Lung (tissue), 12 donors: ENCODE measurements around the gene IFIT2. TPM values are rescaled to one million over a fixed set of nuclear protein-coding genes. Genes with fewer than 3 reads are reported as not detected.

Experiments used
- ATAC-seq: fragments of 200-7000 bp; cut with Tn5 transposase; one replicate; pipeline ENCODE4 v1.9.1; 2020; ENCODE audit warnings: moderate number of reproducible peaks; ENCODE audit not compliant: insufficient read depth, low FRiP score
- DNase-seq, 3 donors: peaks; one replicate each; pipeline ENCODE4 v3.0.0-alpha.2; 2013 to 2017
- H3K27ac ChIP-seq, 2 donors: one replicate each; pipeline ENCODE4 v1.5.1; 2013; ENCODE audit warnings: mild to moderate bottlenecking in 2 of 2, moderate library complexity in 2 of 2, control low read depth in 1 of 2, inconsistent platforms in 1 of 2, low read depth in 1 of 2, low read length in 1 of 2
- H3K27me3 ChIP-seq, 3 donors: one replicate each; pipeline ENCODE4 v1.5.1; 2013; ENCODE audit warnings: low read length in 2 of 3; ENCODE audit not compliant: control insufficient read depth in 3 of 3, insufficient read depth in 3 of 3
- H3K36me3 ChIP-seq, 4 donors: one replicate each; pipeline ENCODE4 v1.5.1; 2013; ENCODE audit warnings: low read length in 4 of 4, mild to moderate bottlenecking in 1 of 4, moderate library complexity in 1 of 4; ENCODE audit not compliant: control insufficient read depth in 4 of 4, insufficient read depth in 4 of 4
- H3K4me1 ChIP-seq, 5 donors: one replicate each; pipeline ENCODE4 v1.5.1; 2013; ENCODE audit warnings: low read length in 5 of 5, mild to moderate bottlenecking in 2 of 5, moderate library complexity in 1 of 5; ENCODE audit not compliant: control insufficient read depth in 5 of 5, insufficient read depth in 5 of 5
- H3K4me3 ChIP-seq: one replicate; pipeline ENCODE4 v1.5.1; 2013; ENCODE audit warnings: mild to moderate bottlenecking, control low read depth, moderate library complexity
- H3K9ac ChIP-seq, 2 donors: one replicate each; pipeline ENCODE4 v1.5.1; 2013; ENCODE audit warnings: low read length in 2 of 2, control low read depth in 1 of 2; ENCODE audit not compliant: insufficient read depth in 1 of 2
- H3K9me3 ChIP-seq, 4 donors: one replicate each; pipeline ENCODE4 v1.5.1; 2013; ENCODE audit warnings: low read length in 3 of 4, mild to moderate bottlenecking in 1 of 4, moderate library complexity in 1 of 4; ENCODE audit not compliant: control insufficient read depth in 4 of 4, insufficient read depth in 3 of 4
- CTCF ChIP-seq: IDR thresholded peaks from 2 replicates; pipeline ENCODE4 v1.5.1; 2012; ENCODE audit warnings: mild to moderate bottlenecking; ENCODE audit errors: control extremely low read depth, extremely low read depth
- WGBS, 2 donors: extraction: QIAGEN DNeasy Blood & Tissue Kit; methylation state at CpG; one replicate each; pipeline ENCODE4 v1.1.7; 2013; 5-methylcytosine and 5-hydroxymethylcytosine counted together
- polyA plus RNA-seq, 2 donors: library from polyadenylated mRNA; stranded (reverse); fragments of 200-250 nt; gene quantifications; one replicate each; pipeline ENCODE4 v1.2.1, GENCODE V29; 2013
- total RNA-seq, 2 donors: library from RNA; depleted of rRNA in 1 of 2; stranded (reverse); fragments of >200 nt in 1 of 2; gene quantifications; one replicate each; pipeline ENCODE4 v1.2.1, GENCODE V29; 2014 to 2021
- donor health status: control.
- donor health status: control.
- donor health status: Bipolar disorder and iron deficiency.
- donor health status: healthy.
- donor health status: DM: yes; HTN: yes; CAD: no.

The IFIT2 gene
- total and polyA plus RNA-seq, 4 donors = 8.1 to 17.8 (median 14.1) TPM

DNA sequence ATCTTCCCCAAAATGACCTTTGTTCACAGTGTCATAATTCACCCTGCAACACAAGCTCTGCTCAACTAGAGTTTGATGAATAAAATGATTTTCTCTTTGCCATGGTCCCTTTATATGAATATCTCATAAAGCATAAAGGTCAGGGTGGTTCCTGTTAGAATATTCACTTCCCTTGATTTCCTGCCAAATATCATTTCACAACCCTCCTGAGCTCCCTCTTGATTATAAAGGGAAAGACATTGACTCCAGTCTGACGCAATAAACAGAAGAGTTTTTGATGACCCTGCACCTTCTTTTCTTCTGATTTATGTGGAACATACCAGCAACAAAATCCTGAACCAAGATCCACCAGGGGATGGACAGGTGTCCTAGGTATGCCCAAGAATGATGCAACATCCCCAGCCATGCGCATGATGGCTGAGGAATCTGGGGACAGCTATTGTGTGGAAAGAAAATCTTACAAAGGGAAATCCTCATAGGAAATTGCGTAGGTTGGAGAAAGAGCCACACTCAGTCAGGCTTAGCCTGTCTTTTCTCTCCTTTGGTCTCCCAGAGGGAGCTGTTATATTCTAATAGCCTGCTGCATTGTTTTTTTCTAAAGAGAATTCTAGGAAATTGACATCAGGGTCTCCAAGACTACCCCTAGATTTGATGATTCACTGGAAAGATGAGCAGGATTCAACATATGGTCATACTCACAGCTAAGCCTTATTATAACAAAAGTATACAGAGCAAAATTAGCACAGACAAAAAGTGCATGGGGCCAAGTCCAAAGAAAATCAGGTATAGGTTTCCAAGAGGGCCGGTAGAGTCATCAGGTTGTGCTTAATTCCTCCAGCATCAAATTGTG is 44.8 kb downstream of the IFIT2 start:
- H3K27ac ChIP-seq = peak overlapping the region; percentile 26 to 85
- H3K36me3 ChIP-seq = no peaks in the 10 kb centered on the region
- no peaks in the 10 kb centered on the region for H3K27me3 ChIP-seq
- DNase-seq = peak in 2 of 3 donors; percentile 61 to 71
- H3K9ac ChIP-seq = no peak overlapping the region
- WGBS, 2 donors = 40 to 46% methylated on average over 4 of the region's 4 CpGs
- no peak for TF ChIP-seq CTCF
- H3K4me3 ChIP-seq = no peak overlapping the region
- H3K4me1 ChIP-seq = peaks cover 7 to 44% (median 24%) of the 10 kb centered on the region in 5 donors
- ATAC-seq = peak; percentile 29
- H3K9me3 ChIP-seq = no peaks in the 10 kb centered on the region

- H3K27me3 ChIP-seq = no peaks in the 10 kb centered on the region
- H3K36me3 ChIP-seq = no peaks in the 10 kb centered on the region
- TF ChIP-seq CTCF = no peak
- peaks cover 8 to 55% (median 32%) of the 10 kb centered on the region in 5 donors for H3K4me1 ChIP-seq
- no peak overlapping the region for H3K4me3 ChIP-seq
- H3K9ac ChIP-seq = peak overlapping the region in 1 of 2 donors; percentile 3
- H3K9me3 ChIP-seq = no peaks in the 10 kb centered on the region
- DNase-seq (peak in 1 of 3 donors; percentile 67), ATAC-seq (no peak)
- WGBS, 2 donors = 67 to 74% methylated on average over 7 of the region's 7 CpGs
- peak overlapping the region; percentile 23 to 52 for H3K27ac ChIP-seq
These were observed 46.0 kb downstream of the IFIT2 start for GRCh38 chr10:89347701-89348457.

GRCh38 chr10:89348481-89348880 is 46.6 kb downstream of the IFIT2 start:
- DNase-seq = no peak
- TF ChIP-seq CTCF = no peak
- peak overlapping the region in 1 of 2 donors; percentile 23 for H3K27ac ChIP-seq
- no peak overlapping the region for H3K4me3 ChIP-seq
- H3K27me3 ChIP-seq = no peaks in the 10 kb centered on the region
- WGBS, 2 donors = 58% methylated on average over 5 of the region's 5 CpGs
- H3K36me3 ChIP-seq = no peaks in the 10 kb centered on the region
- H3K9ac ChIP-seq = no peak overlapping the region
- H3K4me1 ChIP-seq = peaks cover 7 to 55% (median 32%) of the 10 kb centered on the region in 5 donors
- H3K9me3 ChIP-seq = no peaks in the 10 kb centered on the region
- no peak for ATAC-seq
